ENCODE measurements around the gene IFI27L2. TPM values are rescaled to one million over a fixed set of nuclear protein-coding genes. Genes with fewer than 3 reads are reported as not detected.

Gene IFI27L2
- total RNA-seq, 2 donors from 2014 or later, result 42.9 to 85.1 TPM

GRCh38 chr14:94113073-94113472 is 16.3 kb downstream of the IFI27L2 start:
- H3K4me1 ChIP-seq, result peaks cover 0 to 49% of the 10 kb centered on the region in 2 donors
- peak overlapping the region; percentile 83 to 92 for H3K27ac ChIP-seq
- H3K4me3 ChIP-seq, result peak overlapping the region in 1 of 2 donors; percentile 55
- DNase-seq (ENCODE audit: low spot score), result no peak
- H3K36me3 ChIP-seq, result no peaks in the 10 kb centered on the region
- no peaks in the 10 kb centered on the region for H3K9me3 ChIP-seq
- no peaks in the 10 kb centered on the region for H3K27me3 ChIP-seq
- no peak for TF ChIP-seq CTCF (IDR thresholded peaks at IDR 0.05)

- no peaks in the 10 kb centered on the region for H3K27me3 ChIP-seq
- H3K4me1 ChIP-seq, result peaks cover 0 to 49% of the 10 kb centered on the region in 2 donors
- peak overlapping the region; percentile 43 to 55 for H3K4me3 ChIP-seq
- H3K36me3 ChIP-seq, result no peaks in the 10 kb centered on the region
- H3K9me3 ChIP-seq, result no peaks in the 10 kb centered on the region
- no peak for TF ChIP-seq CTCF (IDR thresholded peaks at IDR 0.05)
- DNase-seq (ENCODE audit: low spot score), result no peak
- H3K27ac ChIP-seq, result peak overlapping the region; percentile 83 to 92
These were observed 16.8 kb downstream of the IFI27L2 start for GRCh38 chr14:94112513-94113063.

GRCh38 chr14:94111276-94112095 is 17.9 kb downstream of the IFI27L2 start:
- no peaks in the 10 kb centered on the region for H3K36me3 ChIP-seq
- H3K27ac ChIP-seq, result peak overlapping the region; percentile 83 to 92
- H3K4me1 ChIP-seq, result peaks cover 0 to 49% of the 10 kb centered on the region in 2 donors
- no peaks in the 10 kb centered on the region for H3K27me3 ChIP-seq
- H3K4me3 ChIP-seq, result peak overlapping the region; percentile 43 to 55
- DNase-seq (ENCODE audit: low spot score), result no peak
- no peaks in the 10 kb centered on the region for H3K9me3 ChIP-seq
- no peak for TF ChIP-seq CTCF (IDR thresholded peaks at IDR 0.05)

- peak; percentile 87 for DNase-seq (ENCODE audit: low spot score)
- TF ChIP-seq CTCF (IDR thresholded peaks at IDR 0.05), result no peak
These were observed 18.7 kb downstream of the IFI27L2 start, which contains the start of gene IFI27 for GRCh38 chr14:94110552-94111181. TSS of gene IFI27 (plus strand) at chr14:94110736.

GRCh38 chr14:94109915-94110250 is 19.5 kb downstream of the IFI27L2 start:
- Histone ChIP-seq H3K27me3 (no peaks in the 10 kb centered on the region), H3K9me3 (no peaks in the 10 kb centered on the region), H3K4me1 (peaks cover 0 to 40% of the 10 kb centered on the region in 2 donors), H3K36me3 (no peaks in the 10 kb centered on the region), H3K4me3 (no peak overlapping the region), H3K27ac (peak overlapping the region; percentile 83 to 92)
- DNase-seq (ENCODE audit: low spot score), result no peak
- no peak for TF ChIP-seq CTCF (IDR thresholded peaks at IDR 0.05)

More at GRCh38 chr14:94110552-94111181, 18.7 kb downstream of the IFI27L2 start, which contains the start of gene IFI27:
- Histone ChIP-seq H3K4me3 (peak within 1 kb of the TSS; percentile 43 to 55), H3K27ac (peak within 1 kb of the TSS; percentile 83 to 92), H3K9me3 (no peaks in the 10 kb centered on the region), H3K4me1 (peaks cover 0 to 48% of the 10 kb centered on the region in 2 donors), H3K27me3 (no peaks in the 10 kb centered on the region), H3K36me3 (no peaks in the 10 kb centered on the region)

All from right atrium auricular region (tissue), 2 donors.